Gastrocnemius medialis (tissue), 4 donors: ENCODE results near the gene PEBP1. TPM values are rescaled to one million over a fixed set of nuclear protein-coding genes. Genes with fewer than 3 reads are reported as not detected.

Experiments used
- ATAC-seq, 2 donors: fragments of 150-250 bp; one replicate each; pipeline ENCODE4 v1.9.1; 2016
- DNase-seq, 2 donors: peaks; one replicate each; pipeline ENCODE4 v3.0.0-alpha.2; 2019
- H3K27ac ChIP-seq, 4 donors: fragments of 200-600 bp; sonication (generic); 1 replicate in 1 of 4; 2 replicates in 3 of 4; pipeline ENCODE4 v1.5.1; 2016 to 2018; ENCODE audit warnings: mild to moderate bottlenecking in 2 of 4, moderate library complexity in 1 of 4
- H3K27me3 ChIP-seq, 3 donors: fragments of 200-600 bp; sonication (generic) in 2 of 3; 1 replicate in 1 of 3; 2 replicates in 2 of 3; pipeline versions ENCODE4 v1.5.1 to v1.6.0; 2016 to 2019; ENCODE audit warnings: mild to moderate bottlenecking in 1 of 3, moderate library complexity in 1 of 3
- H3K36me3 ChIP-seq, 2 donors: fragments of 200-600 bp; sonication (generic) in 1 of 2; one replicate each; pipeline ENCODE4 v1.5.1; 2017 to 2018
- H3K4me1 ChIP-seq, 2 donors: fragments of 200-600 bp; sonication (generic) in 1 of 2; one replicate each; pipeline ENCODE4 v1.5.1; 2016 to 2017; ENCODE audit warnings: mild to moderate bottlenecking in 2 of 2
- H3K4me3 ChIP-seq, 4 donors: fragments of 200-600 bp; sonication (generic) in 3 of 4; 1 replicate in 1 of 4; 2 replicates in 3 of 4; pipeline ENCODE4 v1.5.1; 2016 to 2019; ENCODE audit warnings: mild to moderate bottlenecking in 2 of 4
- H3K9me3 ChIP-seq, 3 donors: fragments of 200-600 bp; sonication (generic) in 2 of 3; 1 replicate in 1 of 3; 2 replicates in 2 of 3; pipeline ENCODE4 v1.5.1; 2016 to 2019
- CTCF ChIP-seq, 5 experiments: fragments of 450-650 bp in 3 of 5; fragments of 200-600 bp in 2 of 5; sonication (generic) in 2 of 5; IDR thresholded peaks in 4 of 5; conservative IDR thresholded peaks in 1 of 5; 1 replicate in 4 of 5; 2 replicates in 1 of 5; pipeline ENCODE4 v1.5.1; 2016 to 2019; ENCODE audit warnings: antibody characterized with exemption in 5 of 5, mild to moderate bottlenecking in 3 of 5, moderate library complexity in 3 of 5
- POLR2A ChIP-seq, 2 donors: fragments of 450-650 bp; IDR thresholded peaks; one replicate each; pipeline ENCODE4 v1.6.1; 2017; ENCODE audit warnings: antibody characterized with exemption in 2 of 2, mild to moderate bottlenecking in 2 of 2, moderate library complexity in 2 of 2
- in situ Hi-C, 4 donors: fragments of 200-750 bp; cut with MboI; loops; one replicate each; pipeline versions ENCODE4 v1.15.0 to v1.8.0; 2017; ENCODE audit warnings: low sequenced_read_pairs in 4 of 4
- intact Hi-C: fragments of 100-400 bp; cut with DNase I; formaldehyde crosslinking; loops from one replicate; pipeline ENCODE4 v1.15.1; 2023; ENCODE audit warnings: low total_unique reads
- total RNA-seq, 4 donors: library from RNA; depleted of rRNA; stranded (reverse); fragments of >200 nt; gene quantifications; one replicate each; pipeline versions ENCODE4 v1.1.0 to v1.2.3, GENCODE V29; 2016

Gene PEBP1
- total RNA-seq, 4 donors from 2014 or later: 306 to 442 (median 330) TPM

- intact Hi-C loops: loop anchor here (2.0 to 10.0 kb wide), 3 partner anchors 50 to 269 kb away; partner anchors contain the start of genes RFC5 and TAOK3
- peak in 1 of 2 donors; percentile 9 for ATAC-seq
These were observed 32.7 kb upstream of the PEBP1 start for GRCh38 chr12:118103201-118103600.

GRCh38 chr12:118103601-118104382 is 32.1 kb upstream of the PEBP1 start, which contains the start of gene VSIG10:
TSS of gene VSIG10 (minus strand) at chr12:118104011. CDS start at chr12:118103671, 340 bp downstream.
- no peaks in the 10 kb centered on the region for H3K9me3 ChIP-seq
- TF ChIP-seq POLR2A (IDR thresholded peaks at IDR 0.05) (peak; percentile 49 to 71), CTCF (IDR thresholded peaks at IDR 0.05 in 4 of 5, conservative IDR thresholded peaks at IDR 0.05 in 1 of 5) (no peak)
- ATAC-seq: peak; percentile 93
- H3K27me3 ChIP-seq: no peaks in the 10 kb centered on the region
- DNase-seq: peak; percentile 74 to 80
- H3K36me3 ChIP-seq: no peaks in the 10 kb centered on the region
- intact Hi-C loops (loop anchor here (1.0 to 10.0 kb wide), 5 partner anchors 32 to 269 kb away; partner anchors contain the start of genes RFC5, TAOK3 and WSB2), in situ Hi-C loops (no loop called here)
- peaks cover 14 to 24% of the 10 kb centered on the region in 2 donors for H3K4me1 ChIP-seq
- peak within 1 kb of the TSS; percentile 81 to 97 (median 95) for H3K27ac ChIP-seq
- peak within 1 kb of the TSS; percentile 70 to 93 (median 92) for H3K4me3 ChIP-seq

More at GRCh38 chr12:118103201-118103600, 32.7 kb upstream of the PEBP1 start:
- Histone ChIP-seq H3K27me3 (no peaks in the 10 kb centered on the region), H3K9me3 (no peaks in the 10 kb centered on the region), H3K4me1 (peaks cover 14 to 24% of the 10 kb centered on the region in 2 donors), H3K36me3 (no peaks in the 10 kb centered on the region), H3K4me3 (peak overlapping the region; percentile 70 to 93 (median 92)), H3K27ac (peak overlapping the region; percentile 81 to 97 (median 95))
- no peak for DNase-seq
- TF ChIP-seq CTCF (IDR thresholded peaks at IDR 0.05 in 4 of 5, conservative IDR thresholded peaks at IDR 0.05 in 1 of 5): no peak
- no peak for TF ChIP-seq POLR2A (IDR thresholded peaks at IDR 0.05)
- in situ Hi-C loops: no loop called here

- no peak for DNase-seq
- intact Hi-C loops: loop anchor here (10.0 kb wide), 1 partner anchor 92 kb away; the partner anchor contains the start of gene RFC5
- ATAC-seq: no peak
- Histone ChIP-seq H3K27ac (no peak overlapping the region), H3K4me3 (no peak overlapping the region), H3K27me3 (no peaks in the 10 kb centered on the region), H3K4me1 (peaks cover 11 to 14% of the 10 kb centered on the region in 2 donors), H3K9me3 (no peaks in the 10 kb centered on the region), H3K36me3 (no peaks in the 10 kb centered on the region)
- in situ Hi-C loops: no loop called here
- TF ChIP-seq CTCF (IDR thresholded peaks at IDR 0.05 in 4 of 5, conservative IDR thresholded peaks at IDR 0.05 in 1 of 5) (no peak), POLR2A (IDR thresholded peaks at IDR 0.05) (no peak)
These were observed 28.9 kb upstream of the PEBP1 start for GRCh38 chr12:118107011-118107410.

- Histone ChIP-seq H3K27me3 (no peaks in the 10 kb centered on the region), H3K4me1 (peaks cover 5 to 7% of the 10 kb centered on the region in 2 donors), H3K27ac (no peak overlapping the region), H3K9me3 (no peaks in the 10 kb centered on the region), H3K4me3 (no peak overlapping the region), H3K36me3 (no peaks in the 10 kb centered on the region)
- intact Hi-C loops: loop anchor here (10.0 kb wide), 1 partner anchor 93 kb away; the partner anchor contains the start of gene RFC5
- ATAC-seq: no peak
- TF ChIP-seq POLR2A (IDR thresholded peaks at IDR 0.05) (no peak), CTCF (IDR thresholded peaks at IDR 0.05 in 4 of 5, conservative IDR thresholded peaks at IDR 0.05 in 1 of 5) (no peak)
- no peak for DNase-seq
- in situ Hi-C loops: no loop called here
These were observed 28.2 kb upstream of the PEBP1 start for GRCh38 chr12:118107694-118108093.
